Astrocyte of the spinal cord (primary cell): Measurements from ENCODE around the gene BRD3OS.

Experiments
- DNase-seq: peaks from one replicate; pipeline ENCODE4 v3.0.0; 2011; ENCODE audit warnings: low read depth, low spot score
- H3K4me3 ChIP-seq: 2 replicates; pipeline ENCODE4 v1.5.1; 2011; ENCODE audit warnings: low read depth, mild to moderate bottlenecking, low read length, moderate library complexity
- in situ Hi-C: cut with HindIII; loops from 2 replicates; pipeline ENCODE4 v1.10.0; 2017; ENCODE audit warnings: low sequenced_read_pairs
- TF ChIP-seq, protein P1 (sequence below): IDR thresholded peaks from 2 replicates; pipeline ENCODE4 v1.5.1; 2012; ENCODE audit warnings: low read depth, mild to moderate bottlenecking, low read length, inconsistent platforms

BRD3OS gene

DNA sequence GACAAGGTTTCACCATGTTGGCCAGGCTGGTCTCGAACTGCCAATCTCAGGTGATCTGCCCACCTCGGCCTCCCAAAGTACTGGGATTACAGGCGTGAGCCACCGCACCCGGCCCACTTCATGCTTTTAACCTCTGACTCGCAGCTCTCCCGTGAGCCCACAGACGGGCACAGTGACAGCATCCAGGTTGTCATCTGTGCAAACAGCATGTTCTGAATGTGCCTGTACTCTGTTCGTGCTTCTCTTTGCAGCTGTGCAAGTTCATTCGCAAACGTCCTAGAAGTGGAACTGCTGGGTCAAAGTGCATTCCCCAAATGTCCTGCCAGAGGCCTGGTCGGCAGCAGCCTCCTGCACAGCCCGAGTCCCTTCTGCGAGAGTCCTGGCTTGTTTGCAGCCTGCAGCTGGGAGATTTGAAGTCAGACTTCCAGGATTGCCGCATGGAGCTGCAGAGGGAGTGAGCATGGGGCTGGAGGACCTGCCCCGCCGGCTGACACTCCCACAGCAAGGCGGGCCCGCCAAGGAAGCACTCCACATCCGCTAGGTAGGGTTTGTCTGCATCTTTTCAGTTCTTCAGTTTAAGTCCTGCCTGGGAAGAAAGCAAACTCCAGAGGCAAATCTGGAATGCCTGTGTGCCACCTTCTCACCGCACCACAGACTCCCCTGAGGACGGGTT lies 3.4 kb downstream of the BRD3OS start:
- DNase-seq, result no peak
- in situ Hi-C loops, result no loop called here
- H3K4me3 ChIP-seq, result no peak overlapping the region
- TF ChIP-seq, protein P1, sequence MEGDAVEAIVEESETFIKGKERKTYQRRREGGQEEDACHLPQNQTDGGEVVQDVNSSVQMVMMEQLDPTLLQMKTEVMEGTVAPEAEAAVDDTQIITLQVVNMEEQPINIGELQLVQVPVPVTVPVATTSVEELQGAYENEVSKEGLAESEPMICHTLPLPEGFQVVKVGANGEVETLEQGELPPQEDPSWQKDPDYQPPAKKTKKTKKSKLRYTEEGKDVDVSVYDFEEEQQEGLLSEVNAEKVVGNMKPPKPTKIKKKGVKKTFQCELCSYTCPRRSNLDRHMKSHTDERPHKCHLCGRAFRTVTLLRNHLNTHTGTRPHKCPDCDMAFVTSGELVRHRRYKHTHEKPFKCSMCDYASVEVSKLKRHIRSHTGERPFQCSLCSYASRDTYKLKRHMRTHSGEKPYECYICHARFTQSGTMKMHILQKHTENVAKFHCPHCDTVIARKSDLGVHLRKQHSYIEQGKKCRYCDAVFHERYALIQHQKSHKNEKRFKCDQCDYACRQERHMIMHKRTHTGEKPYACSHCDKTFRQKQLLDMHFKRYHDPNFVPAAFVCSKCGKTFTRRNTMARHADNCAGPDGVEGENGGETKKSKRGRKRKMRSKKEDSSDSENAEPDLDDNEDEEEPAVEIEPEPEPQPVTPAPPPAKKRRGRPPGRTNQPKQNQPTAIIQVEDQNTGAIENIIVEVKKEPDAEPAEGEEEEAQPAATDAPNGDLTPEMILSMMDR, result no peak

- TF ChIP-seq, protein P1, result no peak
- in situ Hi-C loops, result no loop called here
- no peak overlapping the region for H3K4me3 ChIP-seq
- DNase-seq, result no peak
Measured at GRCh38 chr9:134029248-134030226, 4.3 kb downstream of the BRD3OS start.

- TF ChIP-seq, protein P1, result no peak
- no peak overlapping the region for H3K4me3 ChIP-seq
- in situ Hi-C loops, result no loop called here
- DNase-seq, result no peak
Measured at GRCh38 chr9:134030821-134031470, 5.7 kb downstream of the BRD3OS start.

- H3K4me3 ChIP-seq, result no peak overlapping the region
- in situ Hi-C loops, result no loop called here
- DNase-seq, result no peak
- TF ChIP-seq, protein P1, result no peak
Measured at GRCh38 chr9:134031783-134032182, 6.5 kb downstream of the BRD3OS start.

- DNase-seq, result no peak
- TF ChIP-seq, protein P1, result no peak
- in situ Hi-C loops, result no loop called here
- no peak overlapping the region for H3K4me3 ChIP-seq
Measured at GRCh38 chr9:134032456-134033222, 7.4 kb downstream of the BRD3OS start.
